KMS-11 (cell line): Measurements from ENCODE around the gene CCL22.

Experiments used
- H2AFZ ChIP-seq: fragments of 200-600 bp; sonication (generic); 2 replicates; pipeline ENCODE4 v1.6.1; 2016; ENCODE audit warnings: antibody characterized with exemption, mixed run types, low read depth
- H3K27ac ChIP-seq: fragments of 200-600 bp; sonication (generic); 2 replicates; pipeline ENCODE4 v1.6.1; 2016; ENCODE audit warnings: mild to moderate bottlenecking, mixed run types
- H3K27me3 ChIP-seq: fragments of 200-600 bp; sonication (generic); 2 replicates; pipeline ENCODE4 v1.6.1; 2017; ENCODE audit warnings: mild to moderate bottlenecking, low read depth, mixed run types, moderate library complexity; ENCODE audit not compliant: insufficient read depth
- H3K36me3 ChIP-seq: fragments of 200-600 bp; sonication (generic); 2 replicates; pipeline ENCODE4 v1.6.1; 2017; ENCODE audit warnings: mild to moderate bottlenecking, mixed run types; ENCODE audit not compliant: insufficient read depth
- H3K4me1 ChIP-seq: fragments of 200-600 bp; sonication (generic); 2 replicates; pipeline ENCODE4 v1.6.1; 2016; ENCODE audit warnings: mild to moderate bottlenecking, low read depth, mixed run types; ENCODE audit not compliant: poor library complexity, severe bottlenecking
- H3K4me2 ChIP-seq: fragments of 200-600 bp; sonication (generic); 2 replicates; pipeline ENCODE4 v1.7.0; 2016; ENCODE audit warnings: mild to moderate bottlenecking, mixed run types
- H3K4me3 ChIP-seq: fragments of 200-600 bp; sonication (generic); IDR thresholded peaks from 2 replicates; pipeline ENCODE4 v1.6.1; 2017; ENCODE audit warnings: low read depth, low read length, mixed read lengths; ENCODE audit not compliant: insufficient read depth
- H3K79me2 ChIP-seq: fragments of 200-600 bp; sonication (generic); 2 replicates; pipeline ENCODE4 v1.6.1; 2016; ENCODE audit warnings: low read depth, mixed run types; ENCODE audit not compliant: insufficient read depth
- H3K9ac ChIP-seq: fragments of 200-600 bp; sonication (generic); 2 replicates; pipeline ENCODE4 v1.6.1; 2016; ENCODE audit warnings: mild to moderate bottlenecking, mixed run types
- H4K20me1 ChIP-seq: fragments of 200-600 bp; sonication (generic); 2 replicates; pipeline ENCODE4 v1.6.1; 2016; ENCODE audit warnings: mild to moderate bottlenecking, mixed run types; ENCODE audit not compliant: insufficient read depth
- CTCF ChIP-seq: fragments of 200-600 bp; sonication (generic); conservative IDR thresholded peaks from 2 replicates; pipeline ENCODE4 v1.6.1; 2017; ENCODE audit warnings: low read depth, mild to moderate bottlenecking, antibody characterized with exemption, low read length, moderate library complexity, mixed read lengths

Gene CCL22

GRCh38 chr16:57355898-57356414 lies 2.6 kb upstream of the CCL22 start:
- Histone ChIP-seq H3K4me2 (no peak overlapping the region), H3K79me2 (no peaks in the 10 kb centered on the region), H3K9ac (no peak overlapping the region), H3K36me3 (no peaks in the 10 kb centered on the region), H3K27me3 (no peaks in the 10 kb centered on the region), H3K4me3 (no peak overlapping the region), H3K4me1 (no peaks in the 10 kb centered on the region), H4K20me1 (no peaks in the 10 kb centered on the region), H3K27ac (no peak overlapping the region), H2AFZ (no peak overlapping the region)
- TF ChIP-seq CTCF: no peak

- TF ChIP-seq CTCF: no peak
- Histone ChIP-seq H3K36me3 (no peaks in the 10 kb centered on the region), H3K4me2 (no peak overlapping the region), H3K27me3 (no peaks in the 10 kb centered on the region), H3K79me2 (no peaks in the 10 kb centered on the region), H3K4me1 (no peaks in the 10 kb centered on the region), H4K20me1 (no peaks in the 10 kb centered on the region), H3K27ac (no peak overlapping the region), H3K4me3 (no peak overlapping the region), H3K9ac (no peak overlapping the region), H2AFZ (no peak overlapping the region)
Observed at GRCh38 chr16:57356547-57356946, 2.0 kb upstream of the CCL22 start.

- Histone ChIP-seq H3K36me3 (no peaks in the 10 kb centered on the region), H3K79me2 (no peaks in the 10 kb centered on the region), H3K4me1 (no peaks in the 10 kb centered on the region), H3K4me2 (no peak overlapping the region), H2AFZ (no peak overlapping the region), H4K20me1 (no peaks in the 10 kb centered on the region), H3K4me3 (no peak overlapping the region), H3K9ac (no peak overlapping the region), H3K27me3 (no peaks in the 10 kb centered on the region), H3K27ac (no peak overlapping the region)
- TF ChIP-seq CTCF: no peak
Observed at GRCh38 chr16:57357330-57358085, 1.1 kb upstream of the CCL22 start.

- no peaks in the 10 kb centered on the region for H3K4me1 ChIP-seq
- H3K36me3 ChIP-seq: no peaks in the 10 kb centered on the region
- no peak overlapping the region for H2AFZ ChIP-seq
- no peak for TF ChIP-seq CTCF
- H3K9ac ChIP-seq: no peak overlapping the region
- no peaks in the 10 kb centered on the region for H3K27me3 ChIP-seq
- H4K20me1 ChIP-seq: no peaks in the 10 kb centered on the region
- H3K79me2 ChIP-seq: no peaks in the 10 kb centered on the region
- H3K4me3 ChIP-seq: no peak overlapping the region
- no peak overlapping the region for H3K27ac ChIP-seq
- H3K4me2 ChIP-seq: no peak overlapping the region
Observed at GRCh38 chr16:57358086-57358420, 530 bp upstream of the CCL22 start.
